Measurements from ENCODE around the gene PRDM15. TPM values are rescaled to one million over a fixed set of nuclear protein-coding genes. Genes with fewer than 3 reads are reported as not detected.

PRDM15 gene
- total RNA-seq, 1 experiment from 2014 or later, result 10.4 TPM

DNA sequence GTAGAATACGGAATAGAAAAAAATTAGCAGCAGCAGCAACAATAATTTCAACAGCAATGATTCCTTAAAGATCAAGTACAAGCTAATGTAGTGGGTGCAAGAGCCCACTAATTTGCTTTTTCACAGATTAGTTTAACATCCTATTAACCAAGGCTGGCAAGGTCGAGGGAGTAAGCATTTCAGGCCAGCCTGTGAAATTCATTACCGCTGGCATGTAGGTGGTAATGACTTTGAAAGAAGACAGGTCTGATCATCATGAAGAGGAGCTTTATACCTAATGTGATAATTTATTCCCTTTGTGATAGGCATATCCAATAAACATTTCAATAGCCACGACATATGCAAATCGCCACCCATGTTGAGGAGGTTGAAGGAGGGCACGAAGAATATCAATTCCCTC lies 11.2 kb upstream of the PRDM15 start:
- no peaks in the 10 kb centered on the region for H3K9me3 Mint-ChIP-seq (ENCODE audit: low read depth, unreplicated experiment)
- DNase-seq, result no peak
- H3K4me1 Mint-ChIP-seq (ENCODE audit: low read depth, unreplicated experiment), result peaks cover 9% of the 10 kb centered on the region
- BruUV-seq (replicated peaks), result no TSS peak
- H3K36me3 Mint-ChIP-seq (ENCODE audit: insufficient read depth, unreplicated experiment), result peaks cover 5% of the 10 kb centered on the region
- CTCF ChIA-PET, result interaction anchor here (1.3 kb wide), 1 partner anchor 12 kb away, joined by 5 read pairs; no protein-coding TSS in a partner anchor
- intact Hi-C loops (cut with micrococcal nuclease; ENCODE audit: unreplicated experiment), result no loop called here
- H3K27me3 Mint-ChIP-seq (ENCODE audit: unreplicated experiment), result no peaks in the 10 kb centered on the region
- no peak overlapping the region for H3K27ac Mint-ChIP-seq (ENCODE audit: unreplicated experiment)
- no peak overlapping the region for H3K4me3 Mint-ChIP-seq (ENCODE audit: low read depth, unreplicated experiment)
- TF ChIP-seq, protein P1, sequence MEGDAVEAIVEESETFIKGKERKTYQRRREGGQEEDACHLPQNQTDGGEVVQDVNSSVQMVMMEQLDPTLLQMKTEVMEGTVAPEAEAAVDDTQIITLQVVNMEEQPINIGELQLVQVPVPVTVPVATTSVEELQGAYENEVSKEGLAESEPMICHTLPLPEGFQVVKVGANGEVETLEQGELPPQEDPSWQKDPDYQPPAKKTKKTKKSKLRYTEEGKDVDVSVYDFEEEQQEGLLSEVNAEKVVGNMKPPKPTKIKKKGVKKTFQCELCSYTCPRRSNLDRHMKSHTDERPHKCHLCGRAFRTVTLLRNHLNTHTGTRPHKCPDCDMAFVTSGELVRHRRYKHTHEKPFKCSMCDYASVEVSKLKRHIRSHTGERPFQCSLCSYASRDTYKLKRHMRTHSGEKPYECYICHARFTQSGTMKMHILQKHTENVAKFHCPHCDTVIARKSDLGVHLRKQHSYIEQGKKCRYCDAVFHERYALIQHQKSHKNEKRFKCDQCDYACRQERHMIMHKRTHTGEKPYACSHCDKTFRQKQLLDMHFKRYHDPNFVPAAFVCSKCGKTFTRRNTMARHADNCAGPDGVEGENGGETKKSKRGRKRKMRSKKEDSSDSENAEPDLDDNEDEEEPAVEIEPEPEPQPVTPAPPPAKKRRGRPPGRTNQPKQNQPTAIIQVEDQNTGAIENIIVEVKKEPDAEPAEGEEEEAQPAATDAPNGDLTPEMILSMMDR (IDR thresholded peaks at IDR 0.05; ENCODE audit: unreplicated experiment), result no peak

DNA sequence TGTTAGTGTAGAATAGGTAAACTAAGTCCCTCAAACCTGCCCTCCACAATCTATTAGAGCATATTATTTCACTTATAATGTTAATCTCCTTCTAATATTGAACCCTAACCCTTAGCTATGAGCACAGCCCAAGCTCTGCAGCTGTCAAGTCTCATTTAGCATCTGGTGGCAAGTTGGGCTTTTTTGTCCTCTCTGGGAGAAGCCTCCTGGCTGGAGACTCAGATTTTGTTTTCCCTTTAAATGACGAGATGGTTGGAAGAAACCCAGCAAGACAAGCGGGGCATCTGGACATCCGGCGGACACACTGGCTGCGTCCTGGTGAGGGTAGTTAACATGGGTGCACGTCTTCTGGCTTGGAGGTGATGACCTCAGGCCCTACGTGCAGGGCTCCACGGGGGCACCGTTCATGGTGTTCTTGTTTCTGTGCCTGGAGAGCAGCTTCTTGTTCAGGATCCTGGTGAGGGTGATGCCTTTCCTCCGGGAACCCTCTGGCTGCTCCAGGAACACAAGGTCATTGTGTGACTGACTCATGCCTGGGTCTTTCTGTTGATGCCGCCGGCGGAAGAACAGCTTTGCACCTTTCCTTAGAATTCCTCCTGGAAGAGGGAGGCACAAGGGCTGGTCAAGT lies 9.7 kb upstream of the PRDM15 start:
- intact Hi-C loops (cut with micrococcal nuclease; ENCODE audit: unreplicated experiment), result no loop called here
- CTCF ChIA-PET, result no interaction called here
- H3K9me3 Mint-ChIP-seq (ENCODE audit: low read depth, unreplicated experiment), result no peaks in the 10 kb centered on the region
- BruUV-seq (replicated peaks), result no TSS peak
- TF ChIP-seq, protein P1 (IDR thresholded peaks at IDR 0.05; ENCODE audit: unreplicated experiment), result no peak
- DNase-seq, result no peak
- no peak overlapping the region for H3K4me3 Mint-ChIP-seq (ENCODE audit: low read depth, unreplicated experiment)
- H3K4me1 Mint-ChIP-seq (ENCODE audit: low read depth, unreplicated experiment), result peaks cover 9% of the 10 kb centered on the region
- no peaks in the 10 kb centered on the region for H3K27me3 Mint-ChIP-seq (ENCODE audit: unreplicated experiment)
- H3K36me3 Mint-ChIP-seq (ENCODE audit: insufficient read depth, unreplicated experiment), result peaks cover 5% of the 10 kb centered on the region
- no peak overlapping the region for H3K27ac Mint-ChIP-seq (ENCODE audit: unreplicated experiment)

DNA sequence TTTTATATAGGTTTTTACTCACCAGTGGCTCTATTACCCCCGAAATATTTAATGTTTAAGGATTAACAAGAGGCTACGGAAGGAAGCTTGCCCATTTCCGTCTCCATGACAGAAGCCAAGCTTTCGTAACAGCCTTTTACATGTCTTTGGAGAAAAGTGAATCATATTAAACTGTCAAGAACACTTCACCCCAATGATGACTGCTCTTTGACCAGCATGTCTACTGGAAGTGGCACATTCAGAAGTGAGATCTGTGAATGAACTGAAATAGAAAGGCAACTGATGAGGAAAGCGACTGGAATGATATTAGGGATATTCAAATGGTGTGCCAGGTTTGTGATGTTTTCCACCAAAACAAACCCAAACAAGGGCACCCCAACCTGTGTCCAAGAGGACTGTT lies 8.5 kb upstream of the PRDM15 start:
- H3K4me3 Mint-ChIP-seq (ENCODE audit: low read depth, unreplicated experiment), result no peak overlapping the region
- no peaks in the 10 kb centered on the region for H3K27me3 Mint-ChIP-seq (ENCODE audit: unreplicated experiment)
- CTCF ChIA-PET, result no interaction called here
- intact Hi-C loops (cut with micrococcal nuclease; ENCODE audit: unreplicated experiment), result no loop called here
- TF ChIP-seq, protein P1 (IDR thresholded peaks at IDR 0.05; ENCODE audit: unreplicated experiment), result no peak
- DNase-seq, result no peak
- peaks cover 5% of the 10 kb centered on the region for H3K36me3 Mint-ChIP-seq (ENCODE audit: insufficient read depth, unreplicated experiment)
- H3K4me1 Mint-ChIP-seq (ENCODE audit: low read depth, unreplicated experiment), result peaks cover 9% of the 10 kb centered on the region
- BruUV-seq (replicated peaks), result no TSS peak
- H3K27ac Mint-ChIP-seq (ENCODE audit: unreplicated experiment), result no peak overlapping the region
- no peaks in the 10 kb centered on the region for H3K9me3 Mint-ChIP-seq (ENCODE audit: low read depth, unreplicated experiment)

DNA sequence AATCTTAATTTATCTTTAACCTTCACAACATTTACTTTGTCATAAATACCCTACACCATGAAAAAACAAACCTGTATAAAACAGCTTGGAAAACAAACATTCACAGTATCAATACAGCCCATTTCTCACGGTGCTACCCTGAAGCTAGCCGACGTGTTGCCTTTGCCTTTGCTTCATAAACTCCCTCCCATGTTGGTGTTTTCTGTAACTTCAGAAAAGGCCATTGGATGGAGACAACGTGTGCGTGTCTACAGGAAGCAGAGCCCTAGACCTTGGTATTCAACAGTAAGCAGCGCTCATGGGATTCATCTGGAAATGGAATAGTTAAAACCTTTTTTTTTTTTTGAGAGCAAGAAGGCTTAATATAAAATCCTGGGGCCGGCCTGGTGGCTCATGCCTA lies 7.2 kb upstream of the PRDM15 start:
- CTCF ChIA-PET, result no interaction called here
- BruUV-seq (replicated peaks), result no TSS peak

More for the DNA sequence above, 7.2 kb upstream of the PRDM15 start:
- DNase-seq, result no peak
- Mint-ChIP-seq H3K27ac (ENCODE audit: unreplicated experiment) (no peak overlapping the region), H3K27me3 (ENCODE audit: unreplicated experiment) (no peaks in the 10 kb centered on the region), H3K9me3 (ENCODE audit: low read depth, unreplicated experiment) (no peaks in the 10 kb centered on the region), H3K4me3 (ENCODE audit: low read depth, unreplicated experiment) (no peak overlapping the region), H3K4me1 (ENCODE audit: low read depth, unreplicated experiment) (peaks cover 8% of the 10 kb centered on the region), H3K36me3 (ENCODE audit: insufficient read depth, unreplicated experiment) (peaks cover 5% of the 10 kb centered on the region)
- TF ChIP-seq, protein P1 (IDR thresholded peaks at IDR 0.05; ENCODE audit: unreplicated experiment), result no peak
- intact Hi-C loops (cut with micrococcal nuclease; ENCODE audit: unreplicated experiment), result no loop called here

Measured in Calu3 (cell line).